ENCODE data around the gene ZP1. TPM values are rescaled to one million over a fixed set of nuclear protein-coding genes. Genes with fewer than 3 reads are reported as not detected.

The ZP1 gene
- total and polyA plus RNA-seq, 2 of the 13 experiments (the other 11 are each of a cell fraction or from before 2014, with no cell fraction given) = 0.16 TPM; not detected in 1

DNA sequence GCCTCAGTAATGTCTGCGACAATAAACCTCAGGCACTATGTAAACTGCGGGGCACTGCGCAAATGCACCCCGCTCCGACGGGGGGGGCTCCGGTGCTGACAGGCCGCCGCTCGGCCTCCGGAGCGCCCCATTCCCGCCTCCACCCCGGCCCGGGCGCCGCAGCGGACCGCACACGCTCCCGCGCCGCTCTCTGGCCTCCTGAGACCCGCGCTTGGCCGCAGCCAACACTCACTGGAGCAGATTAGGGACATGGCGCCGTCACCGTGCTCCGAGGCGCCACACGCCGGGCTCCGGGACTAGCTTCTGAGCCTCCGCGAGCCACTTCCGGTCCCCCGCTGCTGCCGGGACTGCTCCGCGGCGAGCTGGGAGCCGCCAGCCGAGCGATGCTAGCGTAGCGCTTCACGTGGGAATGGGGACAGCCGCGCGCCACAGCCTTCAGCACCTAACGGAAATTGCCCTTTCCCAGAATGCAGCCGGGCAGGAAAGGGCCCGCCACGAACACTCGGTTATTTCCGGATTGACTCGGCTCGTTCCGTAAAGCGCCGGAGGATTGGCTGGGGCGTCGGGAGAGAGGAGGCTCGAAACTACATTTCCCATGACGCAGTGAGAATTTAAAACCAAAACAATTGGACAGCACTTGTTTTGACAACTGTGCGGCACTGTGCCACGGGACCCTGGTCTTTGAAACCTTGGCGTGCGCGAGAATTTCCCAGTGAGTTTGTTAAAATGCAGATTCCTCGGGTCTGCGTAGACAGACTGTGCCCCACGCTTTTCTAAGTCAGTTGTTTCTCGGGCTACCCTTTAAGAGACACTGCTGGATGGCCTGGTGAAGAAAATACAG lies 39.0 kb downstream of the ZP1 start, which contains the start of gene PRPF19 (continued):
- TF ChIP-seq GZF1 (CRISPR knock-in tag; IDR thresholded peaks at IDR 0.05) (peak; percentile 31; the same call in 1 of the 2 replicates), ZBTB38 (CRISPR knock-in tag; IDR thresholded peaks at IDR 0.05) (0 out of 2 replicates have a peak, but pooled peaks have one; percentile 40), GABPB1 (CRISPR knock-in tag; IDR thresholded peaks at IDR 0.05) (peak; percentile 97), ZNF3 (CRISPR knock-in tag; IDR thresholded peaks at IDR 0.05) (no peak), ZFAT (CRISPR knock-in tag; conservative IDR thresholded peaks at IDR 0.05) (no peak), RELA (CRISPR knock-in tag; IDR thresholded peaks at IDR 0.05) (no peak), ZNF790 (CRISPR knock-in tag; IDR thresholded peaks at IDR 0.05; ENCODE audit: borderline replicate concordance) (no peak), ZKSCAN8 (CRISPR knock-in tag; IDR thresholded peaks at IDR 0.05; ENCODE audit: borderline replicate concordance) (no peak), JUND (CRISPR knock-in tag; IDR thresholded peaks at IDR 0.05) (no peak), ZNF879 (CRISPR knock-in tag; IDR thresholded peaks at IDR 0.05) (no peak), PPARG (CRISPR knock-in tag; conservative IDR thresholded peaks at IDR 0.05) (no peak), ZNF562 (CRISPR knock-in tag; IDR thresholded peaks at IDR 0.05; ENCODE audit: borderline replicate concordance) (no peak), SRY (CRISPR knock-in tag; IDR thresholded peaks at IDR 0.05) (0 out of 2 replicates have a peak, but pooled peaks have one; percentile 67), TEAD2 (CRISPR knock-in tag; IDR thresholded peaks at IDR 0.05) (no peak), ZNF34 (CRISPR knock-in tag; IDR thresholded peaks at IDR 0.05; ENCODE audit: borderline replicate concordance) (no peak), ZSCAN20 (CRISPR knock-in tag; IDR thresholded peaks at IDR 0.05; ENCODE audit: borderline replicate concordance) (peak; percentile 59; the same call in 1 of the 2 replicates), JUN (CRISPR knock-in tag; IDR thresholded peaks at IDR 0.05) (no peak), ZNF737 (CRISPR knock-in tag; IDR thresholded peaks at IDR 0.05; ENCODE audit: borderline replicate concordance) (no peak), ZIK1 (CRISPR knock-in tag; IDR thresholded peaks at IDR 0.05; ENCODE audit: borderline replicate concordance, low read depth) (peak; percentile 58; the same call in 1 of the 2 replicates), FLYWCH1 (CRISPR knock-in tag; IDR thresholded peaks at IDR 0.05) (no peak), RAD51 (IDR thresholded peaks at IDR 0.05; ENCODE audit: borderline replicate concordance) (no peak), TMF1 (CRISPR knock-in tag; IDR thresholded peaks at IDR 0.05; ENCODE audit: low read depth) (peak; percentile 72; the same call in 1 of the 2 replicates), ZNF614 (CRISPR knock-in tag; IDR thresholded peaks at IDR 0.05; ENCODE audit: borderline replicate concordance) (no peak), MXI1 (IDR thresholded peaks at IDR 0.05; ENCODE audit: borderline replicate concordance, low read depth, low read length) (peak; percentile 95)
- TF ChIP-seq, protein P1, sequence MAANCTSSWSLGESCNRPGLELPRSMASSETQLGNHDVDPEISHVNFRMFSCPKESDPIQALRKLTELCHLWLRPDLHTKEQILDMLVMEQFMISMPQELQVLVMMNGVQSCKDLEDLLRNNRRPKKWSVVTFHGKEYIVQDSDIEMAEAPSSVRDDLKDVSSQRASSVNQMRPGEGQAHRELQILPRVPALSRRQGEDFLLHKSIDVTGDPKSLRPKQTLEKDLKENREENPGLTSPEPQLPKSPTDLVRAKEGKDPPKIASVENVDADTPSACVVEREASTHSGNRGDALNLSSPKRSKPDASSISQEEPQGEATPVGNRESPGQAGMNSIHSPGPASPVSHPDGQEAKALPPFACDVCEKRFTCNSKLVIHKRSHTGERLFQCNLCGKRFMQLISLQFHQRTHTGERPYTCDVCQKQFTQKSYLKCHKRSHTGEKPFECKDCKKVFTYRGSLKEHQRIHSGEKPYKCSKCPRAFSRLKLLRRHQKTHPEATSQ (CRISPR knock-in tag; IDR thresholded peaks at IDR 0.05; ENCODE audit: borderline replicate concordance) = no peak; the same call in 1 of the 2 replicates
- TF ChIP-seq, protein P2, sequence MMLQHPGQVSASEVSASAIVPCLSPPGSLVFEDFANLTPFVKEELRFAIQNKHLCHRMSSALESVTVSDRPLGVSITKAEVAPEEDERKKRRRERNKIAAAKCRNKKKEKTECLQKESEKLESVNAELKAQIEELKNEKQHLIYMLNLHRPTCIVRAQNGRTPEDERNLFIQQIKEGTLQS (CRISPR knock-in tag; IDR thresholded peaks at IDR 0.05) = 0 out of 2 replicates have a peak, but pooled peaks have one; percentile 15
- TF ChIP-seq, protein P3, sequence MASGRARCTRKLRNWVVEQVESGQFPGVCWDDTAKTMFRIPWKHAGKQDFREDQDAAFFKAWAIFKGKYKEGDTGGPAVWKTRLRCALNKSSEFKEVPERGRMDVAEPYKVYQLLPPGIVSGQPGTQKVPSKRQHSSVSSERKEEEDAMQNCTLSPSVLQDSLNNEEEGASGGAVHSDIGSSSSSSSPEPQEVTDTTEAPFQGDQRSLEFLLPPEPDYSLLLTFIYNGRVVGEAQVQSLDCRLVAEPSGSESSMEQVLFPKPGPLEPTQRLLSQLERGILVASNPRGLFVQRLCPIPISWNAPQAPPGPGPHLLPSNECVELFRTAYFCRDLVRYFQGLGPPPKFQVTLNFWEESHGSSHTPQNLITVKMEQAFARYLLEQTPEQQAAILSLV (CRISPR knock-in tag; IDR thresholded peaks at IDR 0.05; ENCODE audit: borderline replicate concordance) = no peak; the same call in 1 of the 2 replicates
- TF ChIP-seq, protein P4, sequence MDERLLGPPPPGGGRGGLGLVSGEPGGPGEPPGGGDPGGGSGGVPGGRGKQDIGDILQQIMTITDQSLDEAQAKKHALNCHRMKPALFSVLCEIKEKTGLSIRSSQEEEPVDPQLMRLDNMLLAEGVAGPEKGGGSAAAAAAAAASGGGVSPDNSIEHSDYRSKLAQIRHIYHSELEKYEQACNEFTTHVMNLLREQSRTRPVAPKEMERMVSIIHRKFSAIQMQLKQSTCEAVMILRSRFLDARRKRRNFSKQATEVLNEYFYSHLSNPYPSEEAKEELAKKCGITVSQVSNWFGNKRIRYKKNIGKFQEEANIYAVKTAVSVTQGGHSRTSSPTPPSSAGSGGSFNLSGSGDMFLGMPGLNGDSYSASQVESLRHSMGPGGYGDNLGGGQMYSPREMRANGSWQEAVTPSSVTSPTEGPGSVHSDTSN (CRISPR knock-in tag; IDR thresholded peaks at IDR 0.05) = 0 out of 2 replicates have a peak, but pooled peaks have one; percentile 13
